Measurements from ENCODE around the gene C2orf69. TPM values are rescaled to one million over a fixed set of nuclear protein-coding genes. Genes with fewer than 3 reads are reported as not detected.

C2orf69 gene
- total and polyA plus RNA-seq, 2 donors (not counting 1 experiment from before 2014, with no cell fraction given): 10.3 to 13.2 TPM

DNA sequence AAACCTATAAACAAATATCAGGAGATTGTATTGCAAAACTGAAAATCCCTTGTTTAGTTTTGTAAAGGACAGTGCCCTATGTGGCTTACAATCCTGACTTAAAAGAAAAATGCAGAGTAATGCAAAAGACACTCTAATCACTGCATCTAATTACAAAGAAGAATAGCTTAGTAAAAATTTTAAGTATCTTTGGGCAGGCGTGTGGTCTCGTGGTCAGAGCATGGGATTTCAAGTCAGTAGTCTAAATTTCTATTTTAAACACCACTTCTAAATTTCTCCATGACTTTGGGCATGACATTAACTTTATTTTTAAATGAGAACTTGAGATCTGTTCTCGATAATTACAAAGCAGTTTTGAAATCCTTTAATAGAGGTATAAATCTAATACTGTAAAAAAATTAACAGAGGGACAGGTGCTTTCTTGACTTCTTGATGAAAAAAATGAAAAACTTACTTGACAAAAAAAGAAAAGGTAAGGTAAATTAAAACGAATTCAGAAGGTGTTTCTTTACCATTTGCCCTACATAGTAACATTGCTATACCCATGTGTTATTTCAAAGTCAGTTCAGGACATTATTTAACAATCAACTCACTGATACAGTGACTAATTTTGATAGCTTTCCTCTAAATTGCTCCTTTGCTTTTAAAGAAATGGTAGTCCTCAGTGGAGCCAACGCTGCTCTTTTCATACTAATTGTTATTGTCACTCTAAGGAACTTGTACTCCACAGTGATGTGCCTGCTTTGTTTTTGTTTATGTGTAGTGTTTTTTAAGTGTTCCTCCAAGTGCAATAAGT lies 42.5 kb upstream of the C2orf69 start:
- Histone ChIP-seq H3K9me3 (ENCODE audit: control insufficient read depth, insufficient read depth, low read depth, low read length) (no peaks in the 10 kb centered on the region), H4K20me1 (ENCODE audit: control insufficient read depth, extremely low read depth, insufficient read depth, low read length) (no peaks in the 10 kb centered on the region), H3K27me3 (ENCODE audit: control insufficient read depth, insufficient read depth, low read length) (no peaks in the 10 kb centered on the region), H3K4me2 (ENCODE audit: extremely low read depth, insufficient read depth, low read length) (no peak overlapping the region), H3K4me3 (replicated peaks in 1 of 4; ENCODE audit: control extremely low read depth in 1 of 4, insufficient read depth in 1 of 4, low read depth in 3 of 4, low read length in 4 of 4) (no peak overlapping the region), H3K79me2 (ENCODE audit: control insufficient read depth, insufficient read depth, low read length) (no peaks in the 10 kb centered on the region), H3K4me1 (ENCODE audit: control insufficient read depth, extremely low read depth, insufficient read depth, low read length) (no peaks in the 10 kb centered on the region), H3K9ac (ENCODE audit: insufficient read depth, low read length) (no peak overlapping the region), H2AFZ (ENCODE audit: low read length) (no peak overlapping the region), H3K27ac (ENCODE audit: insufficient read depth, low read length) (no peak overlapping the region), H3K36me3 (ENCODE audit: control insufficient read depth, insufficient read depth, low read length) (no peaks in the 10 kb centered on the region)
- DNase-seq (ENCODE audit: low read depth in 2 of 2): no peak
- TF ChIP-seq CTCF (conservative IDR thresholded peaks at IDR 0.05 in 1 of 2, IDR thresholded peaks at IDR 0.05 in 1 of 2; ENCODE audit: low read depth in 1 of 2, low read length in 2 of 2): no peak
- no peak for TF ChIP-seq EZH2 (IDR thresholded peaks at IDR 0.05; ENCODE audit: low read length, missing control alignments)

DNA sequence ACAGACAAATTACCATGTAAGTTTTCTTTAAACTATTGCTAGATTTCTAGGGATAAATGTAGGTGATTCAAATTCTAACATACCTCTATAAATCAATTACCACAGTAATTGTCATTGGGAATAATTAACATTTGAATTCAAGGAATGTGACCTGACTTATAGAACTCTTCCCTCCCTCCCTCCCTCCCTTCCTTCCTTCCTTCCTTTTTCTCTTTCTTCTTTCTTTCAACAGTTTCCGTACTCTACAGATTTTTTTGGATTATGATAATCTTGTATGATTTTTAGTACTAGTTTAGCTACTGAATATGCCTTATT lies 41.9 kb upstream of the C2orf69 start:
- Histone ChIP-seq H3K79me2 (ENCODE audit: control insufficient read depth, insufficient read depth, low read length) (no peaks in the 10 kb centered on the region), H3K36me3 (ENCODE audit: control insufficient read depth, insufficient read depth, low read length) (no peaks in the 10 kb centered on the region), H2AFZ (ENCODE audit: low read length) (no peak overlapping the region), H3K27me3 (ENCODE audit: control insufficient read depth, insufficient read depth, low read length) (no peaks in the 10 kb centered on the region), H3K4me3 (replicated peaks in 1 of 4; ENCODE audit: control extremely low read depth in 1 of 4, insufficient read depth in 1 of 4, low read depth in 3 of 4, low read length in 4 of 4) (no peak overlapping the region), H3K9ac (ENCODE audit: insufficient read depth, low read length) (no peak overlapping the region), H3K4me1 (ENCODE audit: control insufficient read depth, extremely low read depth, insufficient read depth, low read length) (no peaks in the 10 kb centered on the region), H3K4me2 (ENCODE audit: extremely low read depth, insufficient read depth, low read length) (no peak overlapping the region), H4K20me1 (ENCODE audit: control insufficient read depth, extremely low read depth, insufficient read depth, low read length) (no peaks in the 10 kb centered on the region), H3K9me3 (ENCODE audit: control insufficient read depth, insufficient read depth, low read depth, low read length) (no peaks in the 10 kb centered on the region), H3K27ac (ENCODE audit: insufficient read depth, low read length) (no peak overlapping the region)
- TF ChIP-seq EZH2 (IDR thresholded peaks at IDR 0.05; ENCODE audit: low read length, missing control alignments): no peak
- no peak for TF ChIP-seq CTCF (conservative IDR thresholded peaks at IDR 0.05 in 1 of 2, IDR thresholded peaks at IDR 0.05 in 1 of 2; ENCODE audit: low read depth in 1 of 2, low read length in 2 of 2)
- no peak for DNase-seq (ENCODE audit: low read depth in 2 of 2)

DNA sequence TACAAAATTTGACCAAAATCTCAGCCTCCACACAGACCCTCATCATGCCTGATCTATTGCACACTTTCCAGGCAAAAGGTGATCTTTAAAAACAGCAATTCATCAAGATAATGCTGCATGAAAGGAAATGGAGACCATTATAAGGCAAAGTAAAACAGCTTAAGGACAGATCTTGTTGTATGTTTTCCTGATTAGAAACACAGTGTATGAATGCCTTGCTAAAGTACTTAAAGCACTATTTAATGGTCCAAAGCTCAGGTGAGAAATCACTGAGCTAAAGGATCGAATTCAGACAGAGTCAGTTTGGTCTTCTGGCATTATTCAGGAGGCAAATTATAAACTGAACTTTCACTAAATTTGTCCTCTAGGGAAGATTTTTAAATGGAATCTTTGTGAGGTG lies 41.4 kb upstream of the C2orf69 start:
- Histone ChIP-seq H3K36me3 (ENCODE audit: control insufficient read depth, insufficient read depth, low read length) (no peaks in the 10 kb centered on the region), H3K9ac (ENCODE audit: insufficient read depth, low read length) (no peak overlapping the region), H3K9me3 (ENCODE audit: control insufficient read depth, insufficient read depth, low read depth, low read length) (no peaks in the 10 kb centered on the region), H4K20me1 (ENCODE audit: control insufficient read depth, extremely low read depth, insufficient read depth, low read length) (no peaks in the 10 kb centered on the region), H3K4me2 (ENCODE audit: extremely low read depth, insufficient read depth, low read length) (no peak overlapping the region), H3K27me3 (ENCODE audit: control insufficient read depth, insufficient read depth, low read length) (no peaks in the 10 kb centered on the region), H3K4me3 (replicated peaks in 1 of 4; ENCODE audit: control extremely low read depth in 1 of 4, insufficient read depth in 1 of 4, low read depth in 3 of 4, low read length in 4 of 4) (no peak overlapping the region), H3K4me1 (ENCODE audit: control insufficient read depth, extremely low read depth, insufficient read depth, low read length) (no peaks in the 10 kb centered on the region), H3K27ac (ENCODE audit: insufficient read depth, low read length) (no peak overlapping the region), H2AFZ (ENCODE audit: low read length) (no peak overlapping the region), H3K79me2 (ENCODE audit: control insufficient read depth, insufficient read depth, low read length) (no peaks in the 10 kb centered on the region)
- no peak for DNase-seq (ENCODE audit: low read depth in 2 of 2)
- TF ChIP-seq CTCF (conservative IDR thresholded peaks at IDR 0.05 in 1 of 2, IDR thresholded peaks at IDR 0.05 in 1 of 2; ENCODE audit: low read depth in 1 of 2, low read length in 2 of 2) (no peak), EZH2 (IDR thresholded peaks at IDR 0.05; ENCODE audit: low read length, missing control alignments) (no peak)
